ENCODE measurements around the gene ABHD2.
"Not testable (repeated sequence)": the region's sequence is repeated elsewhere in the genome, so short reads cannot be mapped to it uniquely, and the experiment has no call there.

ABHD2 gene

GRCh38 chr15:89118481-89118989 lies 30.3 kb downstream of the ABHD2 start:
- in situ Hi-C loops (cut with MboI; ENCODE audit: low sequenced_read_pairs), result no loop called here

- in situ Hi-C loops (cut with MboI; ENCODE audit: low sequenced_read_pairs), result no loop called here
Measured at GRCh38 chr15:89119489-89120478, 31.5 kb downstream of the ABHD2 start.

- in situ Hi-C loops (cut with MboI; ENCODE audit: low sequenced_read_pairs), result not testable (repeated sequence)
Measured at GRCh38 chr15:89120479-89121000, 32.3 kb downstream of the ABHD2 start.

- in situ Hi-C loops (cut with MboI; ENCODE audit: low sequenced_read_pairs), result no loop called here
Measured at GRCh38 chr15:89121414-89121813, 33.2 kb downstream of the ABHD2 start.

- in situ Hi-C loops (cut with MboI; ENCODE audit: low sequenced_read_pairs), result no loop called here
Measured at GRCh38 chr15:89122505-89123180, 34.4 kb downstream of the ABHD2 start.

- in situ Hi-C loops (cut with MboI; ENCODE audit: low sequenced_read_pairs), result no loop called here
Measured at GRCh38 chr15:89123181-89123525, 34.9 kb downstream of the ABHD2 start.

- in situ Hi-C loops (cut with MboI; ENCODE audit: low sequenced_read_pairs), result no loop called here
Measured at GRCh38 chr15:89125088-89125826, 37.0 kb downstream of the ABHD2 start.

GRCh38 chr15:89126009-89126408 lies 37.8 kb downstream of the ABHD2 start:
- in situ Hi-C loops (cut with MboI; ENCODE audit: low sequenced_read_pairs), result no loop called here

GRCh38 chr15:89127054-89127702 lies 38.9 kb downstream of the ABHD2 start:
- in situ Hi-C loops (cut with MboI; ENCODE audit: low sequenced_read_pairs), result no loop called here

- in situ Hi-C loops (cut with MboI; ENCODE audit: low sequenced_read_pairs), result no loop called here
Measured at GRCh38 chr15:89128320-89129122, 40.3 kb downstream of the ABHD2 start.

GRCh38 chr15:89129123-89129815 lies 41.0 kb downstream of the ABHD2 start:
- in situ Hi-C loops (cut with MboI; ENCODE audit: low sequenced_read_pairs), result no loop called here

- in situ Hi-C loops (cut with MboI; ENCODE audit: low sequenced_read_pairs), result no loop called here
Measured at GRCh38 chr15:89129816-89130134, 41.5 kb downstream of the ABHD2 start.

- in situ Hi-C loops (cut with MboI; ENCODE audit: low sequenced_read_pairs), result no loop called here
Measured at GRCh38 chr15:89130201-89130600, 41.9 kb downstream of the ABHD2 start.

GRCh38 chr15:89131731-89132130 lies 43.5 kb downstream of the ABHD2 start:
- in situ Hi-C loops (cut with MboI; ENCODE audit: low sequenced_read_pairs), result no loop called here

GRCh38 chr15:89132611-89133507 lies 44.6 kb downstream of the ABHD2 start:
- in situ Hi-C loops (cut with MboI; ENCODE audit: low sequenced_read_pairs), result no loop called here

- in situ Hi-C loops (cut with MboI; ENCODE audit: low sequenced_read_pairs), result not testable (repeated sequence)
Measured at GRCh38 chr15:89135387-89136077, 47.3 kb downstream of the ABHD2 start.

GRCh38 chr15:89136078-89136806 lies 48.0 kb downstream of the ABHD2 start:
- in situ Hi-C loops (cut with MboI; ENCODE audit: low sequenced_read_pairs), result no loop called here

All from HL-60/S4 (cell line).